ENCODE results near the gene SRSF2.
"Not testable (repeated sequence)": the region's sequence is repeated elsewhere in the genome, so short reads cannot be mapped to it uniquely, and the experiment has no call there.

SRSF2 gene

GRCh38 chr17:76737676-76738467 lies 741 bp upstream of the SRSF2 start, which contains the start of gene MFSD11:
Gene MFSD11 (plus strand): TSS chr17:76738119. CDS start chr17:76738353, 234 bp downstream.
- DNase-seq: peak; percentile 88

GRCh38 chr17:76736349-76737081 lies 616 bp downstream of the SRSF2 start:
- peak; percentile 37 for DNase-seq

GRCh38 chr17:76735586-76736348 lies 1.4 kb downstream of the SRSF2 start:
- DNase-seq: no peak

GRCh38 chr17:76735006-76735405 lies 2.1 kb downstream of the SRSF2 start:
- DNase-seq: no peak

GRCh38 chr17:76734080-76734840 lies 2.9 kb downstream of the SRSF2 start:
- no peak for DNase-seq

GRCh38 chr17:76733618-76733957 lies 3.5 kb downstream of the SRSF2 start:
- DNase-seq: no peak

- no peak for DNase-seq
Observed at GRCh38 chr17:76732734-76733617, 4.2 kb downstream of the SRSF2 start.

- DNase-seq: not testable (repeated sequence)
Observed at GRCh38 chr17:76731800-76732733, 5.1 kb downstream of the SRSF2 start.

- no peak for DNase-seq
Observed at GRCh38 chr17:76727745-76728456, 9.2 kb downstream of the SRSF2 start.

GRCh38 chr17:76726776-76727718 lies 10.1 kb downstream of the SRSF2 start, which contains the start of gene METTL23:
Gene METTL23 (plus strand): TSS chr17:76726839. CDS start chr17:76729711, 2,872 bp downstream.
- DNase-seq: peak; percentile 64

GRCh38 chr17:76726231-76726775 lies 10.8 kb downstream of the SRSF2 start, which contains the start of gene JMJD6:
Gene JMJD6 (minus strand): TSS chr17:76726606. CDS start chr17:76726475, 131 bp downstream.
- peak; percentile 96 for DNase-seq

GRCh38 chr17:76725580-76726230 lies 11.4 kb downstream of the SRSF2 start:
- no peak for DNase-seq

GRCh38 chr17:76723812-76724211 lies 13.3 kb downstream of the SRSF2 start:
- no peak for DNase-seq

- not testable (repeated sequence) for DNase-seq
Observed at GRCh38 chr17:76722977-76723376, 14.2 kb downstream of the SRSF2 start.

- no peak for DNase-seq
Observed at GRCh38 chr17:76722279-76722678, 14.9 kb downstream of the SRSF2 start.

- no peak for DNase-seq
Observed at GRCh38 chr17:76721463-76721862, 15.7 kb downstream of the SRSF2 start.

- no peak for DNase-seq
Observed at GRCh38 chr17:76720941-76721340, 16.2 kb downstream of the SRSF2 start.
